Measurements from ENCODE around the gene CNKSR2. TPM values are rescaled to one million over a fixed set of nuclear protein-coding genes. Genes with fewer than 3 reads are reported as not detected.

CNKSR2 gene
- total and polyA plus RNA-seq, 4 donors: 0.55 to 3.3 (median 2.0) TPM

DNA sequence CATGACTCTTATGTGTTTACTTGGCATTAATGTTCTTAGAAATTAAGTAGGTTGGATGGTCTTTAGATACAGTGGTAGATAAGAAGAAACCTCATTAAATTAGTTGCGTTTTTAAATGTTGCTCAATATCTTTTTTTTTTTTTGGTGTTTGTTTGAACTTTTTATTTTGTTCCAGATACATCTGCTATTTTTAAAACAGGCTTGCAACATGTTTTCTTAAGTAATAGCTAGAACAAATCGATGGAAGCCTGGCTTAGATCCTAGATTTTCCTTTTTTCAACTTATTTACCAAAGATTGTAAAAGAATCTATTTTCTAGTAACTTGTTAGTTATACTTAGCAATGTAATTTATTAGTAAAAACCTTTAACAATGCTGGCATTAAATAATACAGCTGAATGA lies 9.3 kb downstream of the CNKSR2 start:
- Histone ChIP-seq H3K9me3 (ENCODE audit: control insufficient read depth in 4 of 4, low read length in 3 of 4) (no peaks in the 10 kb centered on the region), H3K4me1 (ENCODE audit: control insufficient read depth in 4 of 4, insufficient read depth in 4 of 4, low read length in 3 of 4) (peaks cover 2 to 28% (median 22%) of the 10 kb centered on the region in 4 donors), H3K27ac (ENCODE audit: low read depth in 1 of 2, low read length in 2 of 2) (no peak overlapping the region), H3K27me3 (ENCODE audit: control insufficient read depth in 4 of 4, insufficient read depth in 4 of 4, low read length in 3 of 4) (no peaks in the 10 kb centered on the region), H3K36me3 (ENCODE audit: control insufficient read depth in 4 of 4, insufficient read depth in 3 of 4, low read depth in 1 of 4, low read length in 3 of 4) (no peaks in the 10 kb centered on the region), H3K4me3 (ENCODE audit: low read depth in 1 of 3, low read length in 3 of 3) (no peak overlapping the region), H3K9ac (ENCODE audit: low read depth in 1 of 2, low read length in 2 of 2) (no peak overlapping the region)
- TF ChIP-seq HNF4A (conservative IDR thresholded peaks at IDR 0.05) (peak; percentile 32 to 52), EGR1 (IDR thresholded peaks at IDR 0.05; ENCODE audit: low read depth in 2 of 2) (no peak), NR2F2 (IDR thresholded peaks at IDR 0.05) (no peak), FOXA2 (IDR thresholded peaks at IDR 0.05) (no peak), TAF1 (conservative IDR thresholded peaks at IDR 0.05) (no peak), YY1 (IDR thresholded peaks at IDR 0.05) (no peak), JUND (IDR thresholded peaks at IDR 0.05) (no peak), RXRA (IDR thresholded peaks at IDR 0.05) (peak; percentile 32 to 42)
- TF ChIP-seq, protein P1, sequence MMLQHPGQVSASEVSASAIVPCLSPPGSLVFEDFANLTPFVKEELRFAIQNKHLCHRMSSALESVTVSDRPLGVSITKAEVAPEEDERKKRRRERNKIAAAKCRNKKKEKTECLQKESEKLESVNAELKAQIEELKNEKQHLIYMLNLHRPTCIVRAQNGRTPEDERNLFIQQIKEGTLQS (IDR thresholded peaks at IDR 0.05): peak; percentile 15
- TF ChIP-seq, protein P2, sequence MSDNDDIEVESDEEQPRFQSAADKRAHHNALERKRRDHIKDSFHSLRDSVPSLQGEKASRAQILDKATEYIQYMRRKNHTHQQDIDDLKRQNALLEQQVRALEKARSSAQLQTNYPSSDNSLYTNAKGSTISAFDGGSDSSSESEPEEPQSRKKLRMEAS (IDR thresholded peaks at IDR 0.05): peak; percentile 14
- TF ChIP-seq, protein P3, sequence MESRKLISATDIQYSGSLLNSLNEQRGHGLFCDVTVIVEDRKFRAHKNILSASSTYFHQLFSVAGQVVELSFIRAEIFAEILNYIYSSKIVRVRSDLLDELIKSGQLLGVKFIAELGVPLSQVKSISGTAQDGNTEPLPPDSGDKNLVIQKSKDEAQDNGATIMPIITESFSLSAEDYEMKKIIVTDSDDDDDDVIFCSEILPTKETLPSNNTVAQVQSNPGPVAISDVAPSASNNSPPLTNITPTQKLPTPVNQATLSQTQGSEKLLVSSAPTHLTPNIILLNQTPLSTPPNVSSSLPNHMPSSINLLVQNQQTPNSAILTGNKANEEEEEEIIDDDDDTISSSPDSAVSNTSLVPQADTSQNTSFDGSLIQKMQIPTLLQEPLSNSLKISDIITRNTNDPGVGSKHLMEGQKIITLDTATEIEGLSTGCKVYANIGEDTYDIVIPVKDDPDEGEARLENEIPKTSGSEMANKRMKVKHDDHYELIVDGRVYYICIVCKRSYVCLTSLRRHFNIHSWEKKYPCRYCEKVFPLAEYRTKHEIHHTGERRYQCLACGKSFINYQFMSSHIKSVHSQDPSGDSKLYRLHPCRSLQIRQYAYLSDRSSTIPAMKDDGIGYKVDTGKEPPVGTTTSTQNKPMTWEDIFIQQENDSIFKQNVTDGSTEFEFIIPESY (IDR thresholded peaks at IDR 0.05): no peak
- TF ChIP-seq, protein P4, sequence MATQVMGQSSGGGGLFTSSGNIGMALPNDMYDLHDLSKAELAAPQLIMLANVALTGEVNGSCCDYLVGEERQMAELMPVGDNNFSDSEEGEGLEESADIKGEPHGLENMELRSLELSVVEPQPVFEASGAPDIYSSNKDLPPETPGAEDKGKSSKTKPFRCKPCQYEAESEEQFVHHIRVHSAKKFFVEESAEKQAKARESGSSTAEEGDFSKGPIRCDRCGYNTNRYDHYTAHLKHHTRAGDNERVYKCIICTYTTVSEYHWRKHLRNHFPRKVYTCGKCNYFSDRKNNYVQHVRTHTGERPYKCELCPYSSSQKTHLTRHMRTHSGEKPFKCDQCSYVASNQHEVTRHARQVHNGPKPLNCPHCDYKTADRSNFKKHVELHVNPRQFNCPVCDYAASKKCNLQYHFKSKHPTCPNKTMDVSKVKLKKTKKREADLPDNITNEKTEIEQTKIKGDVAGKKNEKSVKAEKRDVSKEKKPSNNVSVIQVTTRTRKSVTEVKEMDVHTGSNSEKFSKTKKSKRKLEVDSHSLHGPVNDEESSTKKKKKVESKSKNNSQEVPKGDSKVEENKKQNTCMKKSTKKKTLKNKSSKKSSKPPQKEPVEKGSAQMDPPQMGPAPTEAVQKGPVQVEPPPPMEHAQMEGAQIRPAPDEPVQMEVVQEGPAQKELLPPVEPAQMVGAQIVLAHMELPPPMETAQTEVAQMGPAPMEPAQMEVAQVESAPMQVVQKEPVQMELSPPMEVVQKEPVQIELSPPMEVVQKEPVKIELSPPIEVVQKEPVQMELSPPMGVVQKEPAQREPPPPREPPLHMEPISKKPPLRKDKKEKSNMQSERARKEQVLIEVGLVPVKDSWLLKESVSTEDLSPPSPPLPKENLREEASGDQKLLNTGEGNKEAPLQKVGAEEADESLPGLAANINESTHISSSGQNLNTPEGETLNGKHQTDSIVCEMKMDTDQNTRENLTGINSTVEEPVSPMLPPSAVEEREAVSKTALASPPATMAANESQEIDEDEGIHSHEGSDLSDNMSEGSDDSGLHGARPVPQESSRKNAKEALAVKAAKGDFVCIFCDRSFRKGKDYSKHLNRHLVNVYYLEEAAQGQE (IDR thresholded peaks at IDR 0.05): no peak
- no peak for DNase-seq (ENCODE audit: low spot score)
- WGBS: 21% methylated on average over 2 of the region's 2 CpGs

DNA sequence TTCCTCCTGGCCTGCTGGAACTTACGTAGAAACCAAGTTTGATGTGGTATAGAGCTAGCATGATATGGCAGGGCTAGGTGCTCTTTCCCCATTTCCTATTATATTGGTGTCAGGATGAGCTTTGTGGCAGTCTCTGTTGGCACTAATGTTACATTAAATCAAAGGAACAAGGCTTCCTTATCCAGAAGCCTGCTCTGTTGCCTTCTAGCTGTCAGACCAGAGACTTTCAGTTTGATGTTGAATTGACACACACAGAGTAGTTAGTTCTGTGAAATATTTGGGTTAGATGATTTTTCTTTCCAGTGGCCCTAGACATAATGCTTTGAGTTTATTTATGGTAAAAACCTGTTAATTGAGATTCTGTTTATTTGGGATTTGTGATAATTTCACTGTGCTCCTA lies 10.0 kb downstream of the CNKSR2 start:
- no peak for TF ChIP-seq JUND (IDR thresholded peaks at IDR 0.05)
- TF ChIP-seq EGR1 (IDR thresholded peaks at IDR 0.05; ENCODE audit: low read depth in 2 of 2): no peak
- TF ChIP-seq, protein P5, sequence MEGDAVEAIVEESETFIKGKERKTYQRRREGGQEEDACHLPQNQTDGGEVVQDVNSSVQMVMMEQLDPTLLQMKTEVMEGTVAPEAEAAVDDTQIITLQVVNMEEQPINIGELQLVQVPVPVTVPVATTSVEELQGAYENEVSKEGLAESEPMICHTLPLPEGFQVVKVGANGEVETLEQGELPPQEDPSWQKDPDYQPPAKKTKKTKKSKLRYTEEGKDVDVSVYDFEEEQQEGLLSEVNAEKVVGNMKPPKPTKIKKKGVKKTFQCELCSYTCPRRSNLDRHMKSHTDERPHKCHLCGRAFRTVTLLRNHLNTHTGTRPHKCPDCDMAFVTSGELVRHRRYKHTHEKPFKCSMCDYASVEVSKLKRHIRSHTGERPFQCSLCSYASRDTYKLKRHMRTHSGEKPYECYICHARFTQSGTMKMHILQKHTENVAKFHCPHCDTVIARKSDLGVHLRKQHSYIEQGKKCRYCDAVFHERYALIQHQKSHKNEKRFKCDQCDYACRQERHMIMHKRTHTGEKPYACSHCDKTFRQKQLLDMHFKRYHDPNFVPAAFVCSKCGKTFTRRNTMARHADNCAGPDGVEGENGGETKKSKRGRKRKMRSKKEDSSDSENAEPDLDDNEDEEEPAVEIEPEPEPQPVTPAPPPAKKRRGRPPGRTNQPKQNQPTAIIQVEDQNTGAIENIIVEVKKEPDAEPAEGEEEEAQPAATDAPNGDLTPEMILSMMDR (IDR thresholded peaks at IDR 0.05; ENCODE audit: low read depth, low read length, missing input control): no peak
- TF ChIP-seq YY1 (IDR thresholded peaks at IDR 0.05): no peak
- no peak for TF ChIP-seq HNF4A (conservative IDR thresholded peaks at IDR 0.05)
- no peak for TF ChIP-seq RAD21 (IDR thresholded peaks at IDR 0.05)
- TF ChIP-seq GABPA (IDR thresholded peaks at IDR 0.05 in 1 of 2, conservative IDR thresholded peaks at IDR 0.05 in 1 of 2): no peak
- no peak for TF ChIP-seq HNF4G (IDR thresholded peaks at IDR 0.05)
- no peak for TF ChIP-seq FOXA2 (IDR thresholded peaks at IDR 0.05)
- TF ChIP-seq, protein P4 (IDR thresholded peaks at IDR 0.05): no peak
- TF ChIP-seq, protein P2 (IDR thresholded peaks at IDR 0.05): no peak
- no peak for TF ChIP-seq NR2F2 (IDR thresholded peaks at IDR 0.05)

More for the DNA sequence above, 10.0 kb downstream of the CNKSR2 start:
- Histone ChIP-seq H3K27me3 (ENCODE audit: control insufficient read depth in 4 of 4, insufficient read depth in 4 of 4, low read length in 3 of 4) (no peaks in the 10 kb centered on the region), H3K9ac (ENCODE audit: low read depth in 1 of 2, low read length in 2 of 2) (no peak overlapping the region), H3K4me3 (ENCODE audit: low read depth in 1 of 3, low read length in 3 of 3) (no peak overlapping the region), H3K27ac (ENCODE audit: low read depth in 1 of 2, low read length in 2 of 2) (no peak overlapping the region), H3K9me3 (ENCODE audit: control insufficient read depth in 4 of 4, low read length in 3 of 4) (no peaks in the 10 kb centered on the region), H3K36me3 (ENCODE audit: control insufficient read depth in 4 of 4, insufficient read depth in 3 of 4, low read depth in 1 of 4, low read length in 3 of 4) (no peaks in the 10 kb centered on the region), H3K4me1 (ENCODE audit: control insufficient read depth in 4 of 4, insufficient read depth in 4 of 4, low read length in 3 of 4) (peaks cover 2 to 28% (median 22%) of the 10 kb centered on the region in 4 donors)
- 91% methylated on average over 1 of the region's 1 CpG for WGBS
- no peak for DNase-seq (ENCODE audit: low spot score)
